ENCODE data around the gene PHACTR4. TPM values are rescaled to one million over a fixed set of nuclear protein-coding genes. Genes with fewer than 3 reads are reported as not detected.

The PHACTR4 gene
- total and polyA plus RNA-seq, 9 of the 15 experiments (the other 6 are each of a cell fraction or from before 2014, with no cell fraction given) = 6.4 to 43.6 (median 14.2) TPM

DNA sequence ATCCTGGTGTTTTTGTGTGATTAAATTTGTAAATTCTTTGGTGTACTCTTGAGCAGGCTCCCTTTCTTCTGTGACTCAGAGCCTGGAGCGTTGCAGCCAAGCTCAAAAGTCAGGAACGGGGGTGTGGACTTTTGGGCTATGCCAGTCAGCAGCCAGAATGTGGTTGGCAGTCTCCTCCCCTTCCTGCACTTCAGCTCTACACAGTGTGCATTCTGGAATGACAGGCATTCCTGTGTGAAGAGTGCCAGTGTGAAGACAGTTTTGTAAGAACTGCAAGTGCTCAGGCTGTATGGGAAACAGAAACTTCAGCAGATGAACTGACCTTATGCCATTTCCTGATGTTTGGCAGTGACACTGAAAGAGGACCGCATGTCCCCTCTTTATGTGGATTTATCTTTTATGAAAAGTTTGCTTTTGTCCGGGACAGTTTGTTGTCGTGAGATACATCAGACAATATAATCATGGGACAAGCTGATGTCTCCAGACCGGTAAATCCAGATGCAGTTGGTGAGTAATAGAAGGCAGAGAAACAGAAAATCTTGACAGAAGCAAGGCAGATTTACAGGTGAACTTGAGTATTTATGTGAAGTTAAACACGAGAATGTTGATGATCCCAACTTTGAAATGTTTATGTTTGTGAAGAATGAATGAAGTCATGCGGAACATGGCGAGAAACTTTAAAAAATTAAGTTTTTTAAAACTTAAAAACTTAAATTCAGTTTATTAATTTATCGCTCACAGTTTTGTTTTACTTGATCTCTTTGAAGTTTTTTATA, 68.6 kb downstream of the PHACTR4 start (continued):
- TF ChIP-seq MTA3 (IDR thresholded peaks at IDR 0.05; ENCODE audit: borderline replicate concordance) = peak; percentile 36; the same call in 1 of the 2 replicates
- TF ChIP-seq, protein P1, sequence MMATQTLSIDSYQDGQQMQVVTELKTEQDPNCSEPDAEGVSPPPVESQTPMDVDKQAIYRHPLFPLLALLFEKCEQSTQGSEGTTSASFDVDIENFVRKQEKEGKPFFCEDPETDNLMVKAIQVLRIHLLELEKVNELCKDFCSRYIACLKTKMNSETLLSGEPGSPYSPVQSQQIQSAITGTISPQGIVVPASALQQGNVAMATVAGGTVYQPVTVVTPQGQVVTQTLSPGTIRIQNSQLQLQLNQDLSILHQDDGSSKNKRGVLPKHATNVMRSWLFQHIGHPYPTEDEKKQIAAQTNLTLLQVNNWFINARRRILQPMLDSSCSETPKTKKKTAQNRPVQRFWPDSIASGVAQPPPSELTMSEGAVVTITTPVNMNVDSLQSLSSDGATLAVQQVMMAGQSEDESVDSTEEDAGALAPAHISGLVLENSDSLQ (IDR thresholded peaks at IDR 0.05) = 0 out of 2 replicates have a peak, but pooled peaks have one; percentile 27

DNA sequence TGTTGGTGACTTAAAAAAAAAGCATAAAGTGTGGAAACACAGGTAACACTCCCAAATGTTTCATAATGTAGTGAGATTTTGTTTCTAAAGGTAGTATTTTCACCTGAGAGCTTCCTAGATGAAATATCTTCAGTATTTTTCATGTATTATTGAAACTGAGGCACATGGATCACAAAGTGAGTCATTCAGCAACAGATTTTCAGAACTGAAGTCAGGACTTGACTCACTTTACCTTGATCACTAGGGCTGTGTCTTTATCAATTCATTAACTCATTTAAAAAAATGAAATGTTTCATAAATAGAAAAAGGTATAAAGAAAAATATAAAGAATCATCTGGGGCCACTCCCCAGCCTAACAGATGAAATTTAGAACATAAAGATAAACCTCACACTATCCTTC, 69.8 kb downstream of the PHACTR4 start:
- Histone ChIP-seq H3K4me1 (replicated peaks in 1 of 2; ENCODE audit: control insufficient read depth in 2 of 2, insufficient read depth in 2 of 2, low read length in 2 of 2) (peaks cover 17 to 22% of the 10 kb centered on the region in 2 experiments), H3K79me2 (ENCODE audit: control insufficient read depth, insufficient read depth, low read length) (peaks cover 4% of the 10 kb centered on the region; the same call in 2 of the 3 replicates), H3K9ac (ENCODE audit: insufficient read depth in 1 of 2, low read depth in 2 of 2, low read length in 2 of 2) (no peak overlapping the region), H3K4me3 (no peak overlapping the region), H3K9me1 (ENCODE audit: control insufficient read depth, insufficient read depth, low read length) (no peaks in the 10 kb centered on the region), H3K36me3 (ENCODE audit: control insufficient read depth, insufficient read depth, low read length) (peaks cover 3% of the 10 kb centered on the region; the same call in 2 of the 3 replicates), H4K20me1 (replicated peaks; ENCODE audit: control insufficient read depth, insufficient read depth, low read length) (no peaks in the 10 kb centered on the region), H3K9me3 (replicated peaks; ENCODE audit: control insufficient read depth, insufficient read depth, low read depth, low read length) (no peaks in the 10 kb centered on the region), H3K27me3 (ENCODE audit: control insufficient read depth in 2 of 2, insufficient read depth in 2 of 2, low read length in 2 of 2) (no peaks in the 10 kb centered on the region), H3K27ac (ENCODE audit: extremely low read depth, low read depth, low read length) (no peak overlapping the region; the same call in 2 of the 3 replicates), H3K4me2 (ENCODE audit: insufficient read depth, low read length) (no peak overlapping the region), H2AFZ (ENCODE audit: low read depth, low read length) (no peak overlapping the region)
- CTCF ChIA-PET (ENCODE audit: low intra/inter-chr PET ratio) = no interaction called here
- FAIRE-seq (no peak), ATAC-seq (no peak), DNase-seq (ENCODE audit: extremely low read depth in 1 of 4, low spot score in 3 of 4) (no peak)
- intact Hi-C loops (cut with micrococcal nuclease) = no loop called here
- in situ Hi-C loops (cut with MboI) = loop anchor here (25.0 kb wide), 1 partner anchor 1373 kb away; no protein-coding TSS in a partner anchor
- POLR2A ChIA-PET = no interaction called here
- no TSS peak for BruUV-seq (replicated peaks)
- TF ChIP-seq, protein P2, sequence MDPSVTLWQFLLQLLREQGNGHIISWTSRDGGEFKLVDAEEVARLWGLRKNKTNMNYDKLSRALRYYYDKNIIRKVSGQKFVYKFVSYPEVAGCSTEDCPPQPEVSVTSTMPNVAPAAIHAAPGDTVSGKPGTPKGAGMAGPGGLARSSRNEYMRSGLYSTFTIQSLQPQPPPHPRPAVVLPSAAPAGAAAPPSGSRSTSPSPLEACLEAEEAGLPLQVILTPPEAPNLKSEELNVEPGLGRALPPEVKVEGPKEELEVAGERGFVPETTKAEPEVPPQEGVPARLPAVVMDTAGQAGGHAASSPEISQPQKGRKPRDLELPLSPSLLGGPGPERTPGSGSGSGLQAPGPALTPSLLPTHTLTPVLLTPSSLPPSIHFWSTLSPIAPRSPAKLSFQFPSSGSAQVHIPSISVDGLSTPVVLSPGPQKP (CRISPR knock-in tag; IDR thresholded peaks at IDR 0.05) = no peak
- TF ChIP-seq EP400 (IDR thresholded peaks at IDR 0.05) (no peak), ZNF584 (CRISPR knock-in tag; IDR thresholded peaks at IDR 0.05; ENCODE audit: low read depth) (no peak), L3MBTL2 (IDR thresholded peaks at IDR 0.05) (no peak), ZNF766 (CRISPR knock-in tag; conservative IDR thresholded peaks at IDR 0.05) (no peak), HNRNPH1 (optimal IDR thresholded peaks at IDR 0.05; ENCODE audit: low read depth, low read length) (no peak), PRPF4 (IDR thresholded peaks at IDR 0.05; ENCODE audit: insufficient read depth, low read depth, low read length, poor library complexity, severe bottlenecking) (no peak), FUS (optimal IDR thresholded peaks at IDR 0.05; ENCODE audit: low read depth, low read length) (no peak), RB1 (IDR thresholded peaks at IDR 0.05; ENCODE audit: low read depth) (no peak)
- TF ChIP-seq, protein P3, sequence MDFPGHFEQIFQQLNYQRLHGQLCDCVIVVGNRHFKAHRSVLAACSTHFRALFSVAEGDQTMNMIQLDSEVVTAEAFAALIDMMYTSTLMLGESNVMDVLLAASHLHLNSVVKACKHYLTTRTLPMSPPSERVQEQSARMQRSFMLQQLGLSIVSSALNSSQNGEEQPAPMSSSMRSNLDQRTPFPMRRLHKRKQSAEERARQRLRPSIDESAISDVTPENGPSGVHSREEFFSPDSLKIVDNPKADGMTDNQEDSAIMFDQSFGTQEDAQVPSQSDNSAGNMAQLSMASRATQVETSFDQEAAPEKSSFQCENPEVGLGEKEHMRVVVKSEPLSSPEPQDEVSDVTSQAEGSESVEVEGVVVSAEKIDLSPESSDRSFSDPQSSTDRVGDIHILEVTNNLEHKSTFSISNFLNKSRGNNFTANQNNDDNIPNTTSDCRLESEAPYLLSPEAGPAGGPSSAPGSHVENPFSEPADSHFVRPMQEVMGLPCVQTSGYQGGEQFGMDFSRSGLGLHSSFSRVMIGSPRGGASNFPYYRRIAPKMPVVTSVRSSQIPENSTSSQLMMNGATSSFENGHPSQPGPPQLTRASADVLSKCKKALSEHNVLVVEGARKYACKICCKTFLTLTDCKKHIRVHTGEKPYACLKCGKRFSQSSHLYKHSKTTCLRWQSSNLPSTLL (IDR thresholded peaks at IDR 0.05) = no peak
- TF ChIP-seq, protein P4, sequence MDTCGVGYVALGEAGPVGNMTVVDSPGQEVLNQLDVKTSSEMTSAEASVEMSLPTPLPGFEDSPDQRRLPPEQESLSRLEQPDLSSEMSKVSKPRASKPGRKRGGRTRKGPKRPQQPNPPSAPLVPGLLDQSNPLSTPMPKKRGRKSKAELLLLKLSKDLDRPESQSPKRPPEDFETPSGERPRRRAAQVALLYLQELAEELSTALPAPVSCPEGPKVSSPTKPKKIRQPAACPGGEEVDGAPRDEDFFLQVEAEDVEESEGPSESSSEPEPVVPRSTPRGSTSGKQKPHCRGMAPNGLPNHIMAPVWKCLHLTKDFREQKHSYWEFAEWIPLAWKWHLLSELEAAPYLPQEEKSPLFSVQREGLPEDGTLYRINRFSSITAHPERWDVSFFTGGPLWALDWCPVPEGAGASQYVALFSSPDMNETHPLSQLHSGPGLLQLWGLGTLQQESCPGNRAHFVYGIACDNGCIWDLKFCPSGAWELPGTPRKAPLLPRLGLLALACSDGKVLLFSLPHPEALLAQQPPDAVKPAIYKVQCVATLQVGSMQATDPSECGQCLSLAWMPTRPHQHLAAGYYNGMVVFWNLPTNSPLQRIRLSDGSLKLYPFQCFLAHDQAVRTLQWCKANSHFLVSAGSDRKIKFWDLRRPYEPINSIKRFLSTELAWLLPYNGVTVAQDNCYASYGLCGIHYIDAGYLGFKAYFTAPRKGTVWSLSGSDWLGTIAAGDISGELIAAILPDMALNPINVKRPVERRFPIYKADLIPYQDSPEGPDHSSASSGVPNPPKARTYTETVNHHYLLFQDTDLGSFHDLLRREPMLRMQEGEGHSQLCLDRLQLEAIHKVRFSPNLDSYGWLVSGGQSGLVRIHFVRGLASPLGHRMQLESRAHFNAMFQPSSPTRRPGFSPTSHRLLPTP (IDR thresholded peaks at IDR 0.05; ENCODE audit: borderline replicate concordance, extremely low read depth, insufficient read length) = no peak

Data from K562 (cell line).